PFSK-1 (cell line): Measurements from ENCODE around the gene MBNL2.

Experiments
- POLR2AphosphoS5 ChIP-seq: IDR thresholded peaks from 2 replicates; pipeline ENCODE4 v1.6.1; 2012; ENCODE audit warnings: low read depth, mild to moderate bottlenecking, control low read depth, low read length, moderate library complexity
- REST ChIP-seq, 2 experiments: IDR thresholded peaks; 2 replicates each; pipeline versions ENCODE4 v1.6.1 to v1.8.0; 2011 to 2012; ENCODE audit warnings: low read depth in 2 of 2, low read length in 2 of 2, control low read depth in 1 of 2, inconsistent platforms in 1 of 2, mild to moderate bottlenecking in 1 of 2, moderate library complexity in 1 of 2; ENCODE audit not compliant: insufficient read depth in 1 of 2
- SIN3A ChIP-seq: IDR thresholded peaks from 2 replicates; pipeline ENCODE4 v1.6.1; 2012; ENCODE audit warnings: mild to moderate bottlenecking, low read length, moderate library complexity, borderline replicate concordance; ENCODE audit not compliant: insufficient read depth
- TAF1 ChIP-seq: IDR thresholded peaks from 2 replicates; pipeline ENCODE4 v1.6.1; 2012; ENCODE audit warnings: low read length, control low read depth, borderline replicate concordance; ENCODE audit not compliant: insufficient read depth

GRCh38 chr13:97189928-97190327 is 32.2 kb upstream of the MBNL2 start:
- TF ChIP-seq POLR2AphosphoS5 (no peak), TAF1 (no peak), REST (IDR thresholded peaks at IDR 0.05; ENCODE audit: insufficient read depth in 1 of 2, low read depth in 2 of 2, low read length in 2 of 2) (no peak), SIN3A (no peak)
